Stimulated activated CD8-positive, alpha-beta memory T cell treated with anti-CD3 and anti-CD28 coated beads, Interleukin-7, amount 100 ng/mL, for 48 hours (primary cell): ENCODE measurements around the gene IFT25.

ENCODE experiments used
- DNase-seq, 2 donors: peaks; one replicate each; pipeline ENCODE4 v3.0.0-alpha.2; 2020; ENCODE audit warnings: low read depth in 1 of 2; ENCODE audit errors: extremely low read depth in 1 of 2

The IFT25 gene

GRCh38 chr1:53930932-53931331 is 14.6 kb downstream of the IFT25 start:
- DNase-seq: no peak

DNA sequence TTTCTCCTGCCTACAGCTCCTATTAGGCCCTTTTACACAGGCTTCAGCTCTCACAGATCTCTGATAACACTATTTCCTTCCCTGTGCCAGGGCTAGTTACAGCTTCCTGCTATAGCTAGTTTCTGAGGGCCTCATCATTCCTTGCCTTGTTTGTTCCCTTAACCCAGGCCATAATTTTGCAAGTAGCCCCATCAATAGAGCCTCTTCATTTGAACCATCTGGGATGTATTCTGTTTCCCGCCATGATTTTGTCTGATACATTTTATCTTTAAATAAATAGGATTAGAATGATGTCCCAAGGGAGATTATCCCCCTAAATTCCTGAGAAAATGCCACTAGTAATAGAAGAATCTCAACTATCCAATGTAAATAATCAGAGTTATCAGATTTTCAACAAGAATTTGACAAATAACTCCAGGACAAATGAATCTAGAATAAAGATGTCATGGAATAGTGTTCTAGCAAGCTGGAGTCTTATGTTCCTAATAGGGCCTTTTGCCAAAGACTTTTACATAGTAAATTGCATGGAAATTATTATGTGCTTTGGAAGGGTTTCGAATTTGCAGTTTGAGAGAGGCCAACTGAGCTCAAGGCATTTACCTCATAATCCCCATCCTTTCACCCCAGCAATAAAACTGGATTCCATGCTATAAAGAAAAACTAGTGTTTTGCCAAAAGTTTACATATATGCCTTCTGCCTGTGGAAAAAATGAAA is 16.1 kb downstream of the IFT25 start:
- no peak for DNase-seq

GRCh38 chr1:53927376-53927881 is 18.1 kb downstream of the IFT25 start:
- no peak for DNase-seq

DNA sequence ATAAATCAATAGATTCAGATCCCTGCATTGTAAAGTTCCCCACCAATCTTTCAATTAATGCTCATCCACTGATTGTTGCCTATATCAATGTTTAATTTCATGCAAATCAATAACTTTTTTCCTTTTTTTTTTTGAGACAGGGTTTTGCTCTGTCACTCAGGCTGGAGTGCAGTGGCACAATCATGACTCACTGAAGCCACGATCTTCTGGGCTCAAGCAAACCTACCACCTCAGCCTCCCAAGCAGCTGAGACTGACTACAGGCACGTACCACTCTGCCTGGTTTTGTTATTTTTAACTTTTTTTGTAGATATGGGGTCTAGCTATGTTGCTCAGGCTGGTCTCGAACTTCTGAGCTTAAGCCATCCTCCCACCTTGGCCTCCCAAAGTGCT is 25.8 kb downstream of the IFT25 start:
- peak in 1 of 2 donors; percentile 27 for DNase-seq

GRCh38 chr1:53918343-53918742 is 27.2 kb downstream of the IFT25 start:
- no peak for DNase-seq

- DNase-seq: no peak
Measured at GRCh38 chr1:53913352-53914033, 32.0 kb downstream of the IFT25 start.

GRCh38 chr1:53911442-53911841 is 34.1 kb downstream of the IFT25 start:
- DNase-seq: no peak

- no peak for DNase-seq
Measured at GRCh38 chr1:53909946-53910345, 35.6 kb downstream of the IFT25 start.

DNA sequence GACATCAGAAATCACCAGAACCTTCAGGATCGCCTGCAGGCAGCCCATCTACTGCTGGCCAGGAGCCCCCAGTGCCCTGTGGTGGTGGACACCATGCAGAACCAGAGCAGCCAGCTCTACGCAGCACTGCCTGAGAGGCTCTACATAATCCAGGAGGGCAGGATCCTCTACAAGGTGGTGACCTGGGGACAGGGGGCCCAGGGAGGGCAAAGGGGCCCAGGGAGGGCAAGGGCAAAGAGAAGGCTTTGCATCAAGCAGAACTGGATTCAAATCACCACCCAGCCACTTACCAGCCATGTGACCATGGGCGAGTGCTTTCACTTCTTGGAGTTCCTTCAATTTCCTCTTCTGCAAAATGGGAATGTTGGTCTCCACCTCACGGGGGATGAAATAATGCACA is 39.4 kb downstream of the IFT25 start:
- DNase-seq: no peak

DNA sequence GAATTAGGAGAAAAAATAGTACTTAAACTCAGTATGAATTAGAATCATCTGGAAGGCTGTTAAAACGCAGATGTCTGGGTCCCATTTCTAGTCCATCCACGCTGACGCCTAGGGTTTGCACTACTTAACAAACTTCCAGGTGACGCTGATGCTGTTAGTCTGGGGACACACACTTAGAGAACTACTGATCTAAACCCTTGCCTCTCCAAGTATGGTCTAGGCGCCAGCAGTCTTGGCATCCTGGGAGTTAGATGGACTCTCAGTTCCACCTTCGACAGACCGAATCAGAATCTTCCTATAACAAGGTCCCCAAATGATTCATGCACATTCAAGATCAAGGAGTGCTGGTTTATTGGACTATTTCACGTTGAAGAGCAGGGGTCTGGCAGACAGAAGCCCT is 40.0 kb downstream of the IFT25 start:
- no peak for DNase-seq

DNA sequence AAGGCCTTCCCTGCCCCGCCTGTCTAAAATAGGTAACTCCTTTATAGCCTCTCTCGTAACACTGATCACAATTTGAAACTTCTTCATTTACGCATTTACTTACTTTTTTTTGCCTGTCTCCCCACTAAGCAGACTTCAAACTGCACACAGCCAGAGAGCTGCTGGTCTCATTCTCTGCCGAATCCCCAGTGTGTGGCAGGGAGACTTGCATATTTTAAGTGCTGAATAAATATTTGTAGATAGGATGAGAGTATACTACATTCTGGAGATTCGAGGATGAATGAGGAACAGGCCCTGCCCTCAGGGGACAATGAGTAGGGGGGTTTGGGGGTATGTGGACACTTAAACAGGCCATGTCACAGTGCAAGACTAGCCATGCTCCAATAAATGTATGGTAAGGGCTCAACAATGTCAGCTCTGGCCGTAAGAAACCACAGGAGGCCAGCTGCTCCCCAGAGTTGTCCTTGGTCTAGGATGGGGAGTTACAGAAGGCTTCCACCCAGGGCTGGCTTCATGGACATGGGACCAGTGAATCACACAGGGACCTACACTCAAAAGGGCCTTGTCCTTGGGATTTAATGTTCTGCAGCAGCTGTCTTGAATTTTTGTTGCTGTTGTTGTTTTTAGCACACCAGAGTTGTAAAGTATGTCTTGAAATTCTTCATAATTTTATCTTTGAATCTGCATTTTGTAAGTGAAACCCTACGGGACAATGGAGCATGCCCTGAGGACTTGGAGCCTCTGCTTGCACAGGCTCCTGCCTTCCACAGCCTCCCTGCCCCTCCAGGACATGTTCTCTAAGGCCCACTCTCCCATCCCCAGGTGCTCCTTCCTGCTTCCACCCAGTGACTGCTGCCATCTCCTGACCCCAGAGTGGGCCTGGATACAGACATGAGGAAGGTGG is 43.0 kb downstream of the IFT25 start:
- no peak for DNase-seq

GRCh38 chr1:53899708-53900107 is 45.8 kb downstream of the IFT25 start:
- DNase-seq: no peak

GRCh38 chr1:53899206-53899628 is 46.3 kb downstream of the IFT25 start:
- no peak for DNase-seq

- no peak for DNase-seq
Measured at GRCh38 chr1:53896635-53897229, 48.8 kb downstream of the IFT25 start.

DNA sequence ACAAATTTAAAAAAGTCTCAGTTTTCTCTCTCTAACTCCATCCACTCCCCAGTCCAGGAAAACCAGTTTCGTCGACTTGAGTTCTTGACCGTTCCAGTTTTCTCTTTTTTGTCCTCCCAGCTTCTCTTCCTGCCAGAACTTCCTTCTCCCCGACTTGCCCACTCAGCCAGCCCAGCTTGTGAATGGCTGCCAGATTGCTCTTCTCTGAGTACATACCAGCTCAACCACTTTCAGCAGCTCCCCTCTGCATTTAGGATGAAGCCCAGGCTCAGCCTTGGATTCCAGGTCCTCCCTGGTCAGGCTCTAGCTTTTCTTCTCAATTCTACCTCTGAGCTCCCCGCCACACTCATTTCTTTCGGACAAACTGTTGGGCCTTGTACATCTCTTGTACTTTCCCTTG is 50.1 kb downstream of the IFT25 start:
- DNase-seq: no peak

GRCh38 chr1:53894644-53895043 is 50.9 kb downstream of the IFT25 start:
- DNase-seq: no peak

DNA sequence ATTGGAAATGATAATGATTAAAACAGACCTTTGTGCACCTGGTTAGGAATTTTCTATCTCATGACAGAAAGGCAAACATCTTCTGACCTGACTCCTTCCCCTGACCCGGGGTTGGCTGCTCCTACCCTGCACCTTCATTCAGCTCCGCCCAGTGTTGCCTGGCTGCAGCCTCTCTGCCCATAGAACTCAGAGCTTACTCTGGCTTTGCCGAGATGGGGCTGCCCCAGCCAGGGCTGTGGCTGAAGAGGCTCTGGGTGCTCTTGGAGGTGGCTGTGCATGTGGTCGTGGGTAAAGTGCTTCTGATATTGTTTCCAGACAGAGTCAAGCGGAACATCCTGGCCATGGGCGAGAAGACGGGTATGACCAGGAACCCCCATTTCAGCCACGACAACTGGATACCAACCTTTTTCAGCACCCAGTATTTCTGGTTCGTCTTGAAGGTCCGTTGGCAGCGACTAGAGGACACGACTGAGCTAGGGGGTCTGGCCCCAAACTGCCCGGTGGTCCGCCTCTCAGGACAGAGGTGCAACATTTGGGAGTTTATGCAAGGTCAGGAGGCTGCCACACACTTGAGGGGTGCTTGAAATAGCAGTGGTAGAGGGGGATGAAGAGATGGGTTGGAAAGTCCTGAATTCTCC is 51.4 kb downstream of the IFT25 start, which contains the start of gene DIO1:
DIO1 (plus strand) TSS at position 189 of the 638 bp plus-strand sequence; CDS start at position 213, 24 bp downstream.
- DNase-seq: no peak

DNA sequence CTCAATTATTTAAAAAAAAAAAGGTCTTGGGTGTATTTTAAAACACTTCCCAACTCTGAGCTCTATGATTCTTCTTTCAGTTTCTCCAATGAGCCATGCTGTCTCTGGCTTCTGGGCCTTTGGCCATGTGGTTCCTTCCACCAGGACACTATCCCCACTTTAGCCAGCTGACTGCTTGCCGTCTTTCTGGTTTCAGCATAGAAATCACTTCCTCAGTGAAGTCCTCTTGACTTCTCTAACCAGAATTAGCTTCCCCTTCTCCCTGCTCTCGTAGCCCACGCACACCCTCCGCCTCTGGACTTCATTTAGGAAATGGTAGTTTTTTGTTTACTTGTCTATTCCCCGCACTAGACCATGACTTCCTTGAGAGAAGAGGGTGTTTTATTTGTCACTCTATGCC is 52.6 kb downstream of the IFT25 start:
- DNase-seq: no peak

DNA sequence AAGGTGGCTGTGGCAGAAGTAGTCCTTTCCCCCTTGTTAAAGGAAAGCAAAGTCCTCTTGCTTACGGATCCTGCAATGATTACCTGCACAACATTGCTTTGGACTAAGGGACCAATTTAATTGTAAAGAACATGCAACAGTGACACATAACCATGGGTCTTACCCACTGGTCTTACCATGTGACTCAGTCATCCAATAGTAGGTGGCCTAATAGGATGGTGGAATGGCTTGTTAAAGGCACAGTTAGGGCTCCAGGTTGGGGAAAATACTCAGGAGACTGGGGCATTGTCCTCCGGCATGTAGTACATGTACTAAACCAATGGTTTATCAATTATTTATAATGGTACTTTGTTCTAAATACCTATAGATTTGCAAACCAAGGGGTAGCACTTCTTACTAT is 53.8 kb downstream of the IFT25 start:
- DNase-seq: no peak

- DNase-seq: no peak
Measured at GRCh38 chr1:53891018-53891417, 54.5 kb downstream of the IFT25 start.
